NOMO-1 treated with DMSO at 0.1 percent for 48 hours (cell line): ENCODE data around the gene ZFPL1.
"Not testable (repeated sequence)": the region's sequence is repeated elsewhere in the genome, so short reads cannot be mapped to it uniquely, and the experiment has no call there.

Experiments used
- DNase-seq: peaks from one replicate; lab custom pipeline; 2025; ENCODE audit not compliant: unreplicated experiment; lab: John Stamatoyannopoulos, UW

ZFPL1 gene

GRCh38 chr11:65113839-65114238 lies 29.8 kb downstream of the ZFPL1 start:
- no peak for DNase-seq

- no peak for DNase-seq
These were observed 30.6 kb downstream of the ZFPL1 start for GRCh38 chr11:65114538-65115171.

GRCh38 chr11:65115361-65116082 lies 31.5 kb downstream of the ZFPL1 start:
- DNase-seq, result no peak

- DNase-seq, result no peak
These were observed 32.6 kb downstream of the ZFPL1 start for GRCh38 chr11:65116370-65117205.

- DNase-seq, result peak; percentile 96
These were observed 33.4 kb downstream of the ZFPL1 start, which contains the start of gene ZNHIT2 for GRCh38 chr11:65117206-65118096. ZNHIT2 (minus strand) TSS chr11:65117701; CDS start chr11:65117653, 48 bp downstream.

GRCh38 chr11:65118097-65118837 lies 34.2 kb downstream of the ZFPL1 start:
- no peak for DNase-seq

- not testable (repeated sequence) for DNase-seq
These were observed 35.1 kb downstream of the ZFPL1 start for GRCh38 chr11:65118891-65119669.

- DNase-seq, result no peak
These were observed 35.6 kb downstream of the ZFPL1 start for GRCh38 chr11:65119670-65119995.

- no peak for DNase-seq
These were observed 36.8 kb downstream of the ZFPL1 start for GRCh38 chr11:65120831-65121230.

GRCh38 chr11:65121447-65121864 lies 37.4 kb downstream of the ZFPL1 start:
- peak; percentile 17 for DNase-seq

- peak; percentile 99 for DNase-seq
These were observed 38.1 kb downstream of the ZFPL1 start, which contains the start of the genes FAU and MRPL49 for GRCh38 chr11:65121865-65122696. FAU (minus strand) TSS chr11:65122134; CDS start chr11:65121813, 321 bp downstream. MRPL49 (plus strand) TSS chr11:65122321; CDS start chr11:65122347, 26 bp downstream.

GRCh38 chr11:65124480-65125196 lies 40.6 kb downstream of the ZFPL1 start:
- no peak for DNase-seq

- no peak for DNase-seq
These were observed 41.4 kb downstream of the ZFPL1 start for GRCh38 chr11:65125197-65126056.

GRCh38 chr11:65126624-65127274 lies 42.7 kb downstream of the ZFPL1 start:
- no peak for DNase-seq

GRCh38 chr11:65127473-65128181 lies 43.6 kb downstream of the ZFPL1 start:
- no peak for DNase-seq
